ENCODE results near the gene KDM7A.
"Not testable (repeated sequence)": the region's sequence is repeated elsewhere in the genome, so short reads cannot be mapped to it uniquely, and the experiment has no call there.

Gene KDM7A

GRCh38 chr7:140203556-140203955 is 26.8 kb upstream of the KDM7A start:
- no peak for DNase-seq

- DNase-seq: not testable (repeated sequence)
Measured at GRCh38 chr7:140202942-140203341, 26.2 kb upstream of the KDM7A start.

GRCh38 chr7:140201393-140201792 is 24.6 kb upstream of the KDM7A start:
- DNase-seq: no peak

GRCh38 chr7:140200061-140200989 is 23.5 kb upstream of the KDM7A start:
- DNase-seq: peak in 4 of 51 donors; percentile 4 to 29 (median 4)

- no peak for DNase-seq
Measured at GRCh38 chr7:140197938-140198337, 21.2 kb upstream of the KDM7A start.

- no peak for DNase-seq
Measured at GRCh38 chr7:140197218-140197890, 20.6 kb upstream of the KDM7A start.

- DNase-seq: no peak
Measured at GRCh38 chr7:140196361-140197217, 19.8 kb upstream of the KDM7A start.

GRCh38 chr7:140195859-140196258 is 19.1 kb upstream of the KDM7A start:
- DNase-seq: no peak

- DNase-seq: no peak
Measured at GRCh38 chr7:140192620-140193019, 15.8 kb upstream of the KDM7A start.

- DNase-seq: no peak
Measured at GRCh38 chr7:140192176-140192575, 15.4 kb upstream of the KDM7A start.

- no peak for DNase-seq
Measured at GRCh38 chr7:140190588-140190987, 13.8 kb upstream of the KDM7A start.

- DNase-seq: no peak
Measured at GRCh38 chr7:140189917-140190316, 13.1 kb upstream of the KDM7A start.

- no peak for DNase-seq
Measured at GRCh38 chr7:140182917-140183316, 6.1 kb upstream of the KDM7A start.

GRCh38 chr7:140179339-140179738 is 2.6 kb upstream of the KDM7A start:
- DNase-seq: no peak

- peak in 10 of 51 donors; percentile 24 to 46 (median 30) for DNase-seq
Measured at GRCh38 chr7:140176122-140176701, 571 bp downstream of the KDM7A start.

GRCh38 chr7:140175221-140176121 is 1.3 kb downstream of the KDM7A start:
- DNase-seq: peak; percentile 30 to 92 (median 71)

GRCh38 chr7:140174217-140174616 is 2.6 kb downstream of the KDM7A start:
- no peak for DNase-seq

- DNase-seq: no peak
Measured at GRCh38 chr7:140170375-140170774, 6.4 kb downstream of the KDM7A start.

- DNase-seq: no peak
Measured at GRCh38 chr7:140168816-140169215, 8.0 kb downstream of the KDM7A start.

GRCh38 chr7:140165422-140165821 is 11.4 kb downstream of the KDM7A start:
- DNase-seq: no peak

Data from hypothalamus (tissue), 51 donors.